Measurements from ENCODE around the gene PTPRG.

DNA sequence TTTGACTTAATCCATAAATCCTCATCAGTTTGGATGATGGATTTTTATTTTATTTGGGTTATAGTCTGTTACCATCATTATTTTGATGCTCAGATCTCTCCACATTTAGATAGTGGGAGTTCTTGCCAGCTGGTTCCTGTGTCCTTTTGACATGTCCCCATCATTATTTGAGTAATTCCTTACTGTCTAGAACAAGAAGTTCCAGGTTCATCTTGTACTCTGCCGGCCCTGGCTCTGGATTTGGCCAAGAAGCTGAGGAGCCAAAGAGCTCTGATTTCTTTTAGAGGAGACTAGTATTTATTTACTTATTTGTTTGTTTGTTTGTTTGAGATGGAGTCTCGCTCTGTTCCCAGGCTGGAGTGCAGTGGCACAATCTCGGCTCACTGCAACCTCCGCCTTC, 54.3 kb downstream of the PTPRG start:
- TF ChIP-seq, protein P1, sequence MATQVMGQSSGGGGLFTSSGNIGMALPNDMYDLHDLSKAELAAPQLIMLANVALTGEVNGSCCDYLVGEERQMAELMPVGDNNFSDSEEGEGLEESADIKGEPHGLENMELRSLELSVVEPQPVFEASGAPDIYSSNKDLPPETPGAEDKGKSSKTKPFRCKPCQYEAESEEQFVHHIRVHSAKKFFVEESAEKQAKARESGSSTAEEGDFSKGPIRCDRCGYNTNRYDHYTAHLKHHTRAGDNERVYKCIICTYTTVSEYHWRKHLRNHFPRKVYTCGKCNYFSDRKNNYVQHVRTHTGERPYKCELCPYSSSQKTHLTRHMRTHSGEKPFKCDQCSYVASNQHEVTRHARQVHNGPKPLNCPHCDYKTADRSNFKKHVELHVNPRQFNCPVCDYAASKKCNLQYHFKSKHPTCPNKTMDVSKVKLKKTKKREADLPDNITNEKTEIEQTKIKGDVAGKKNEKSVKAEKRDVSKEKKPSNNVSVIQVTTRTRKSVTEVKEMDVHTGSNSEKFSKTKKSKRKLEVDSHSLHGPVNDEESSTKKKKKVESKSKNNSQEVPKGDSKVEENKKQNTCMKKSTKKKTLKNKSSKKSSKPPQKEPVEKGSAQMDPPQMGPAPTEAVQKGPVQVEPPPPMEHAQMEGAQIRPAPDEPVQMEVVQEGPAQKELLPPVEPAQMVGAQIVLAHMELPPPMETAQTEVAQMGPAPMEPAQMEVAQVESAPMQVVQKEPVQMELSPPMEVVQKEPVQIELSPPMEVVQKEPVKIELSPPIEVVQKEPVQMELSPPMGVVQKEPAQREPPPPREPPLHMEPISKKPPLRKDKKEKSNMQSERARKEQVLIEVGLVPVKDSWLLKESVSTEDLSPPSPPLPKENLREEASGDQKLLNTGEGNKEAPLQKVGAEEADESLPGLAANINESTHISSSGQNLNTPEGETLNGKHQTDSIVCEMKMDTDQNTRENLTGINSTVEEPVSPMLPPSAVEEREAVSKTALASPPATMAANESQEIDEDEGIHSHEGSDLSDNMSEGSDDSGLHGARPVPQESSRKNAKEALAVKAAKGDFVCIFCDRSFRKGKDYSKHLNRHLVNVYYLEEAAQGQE (IDR thresholded peaks at IDR 0.05; ENCODE audit: unreplicated experiment) = no peak
- TF ChIP-seq POLR2AphosphoS5 (IDR thresholded peaks at IDR 0.05; ENCODE audit: low read depth) (no peak), EZH2 (IDR thresholded peaks at IDR 0.05; ENCODE audit: low read depth, unreplicated experiment) (no peak), JUNB (IDR thresholded peaks at IDR 0.05; ENCODE audit: unreplicated experiment) (no peak), EZH2phosphoT487 (IDR thresholded peaks at IDR 0.05; ENCODE audit: unreplicated experiment) (no peak)
- TF ChIP-seq, protein P2, sequence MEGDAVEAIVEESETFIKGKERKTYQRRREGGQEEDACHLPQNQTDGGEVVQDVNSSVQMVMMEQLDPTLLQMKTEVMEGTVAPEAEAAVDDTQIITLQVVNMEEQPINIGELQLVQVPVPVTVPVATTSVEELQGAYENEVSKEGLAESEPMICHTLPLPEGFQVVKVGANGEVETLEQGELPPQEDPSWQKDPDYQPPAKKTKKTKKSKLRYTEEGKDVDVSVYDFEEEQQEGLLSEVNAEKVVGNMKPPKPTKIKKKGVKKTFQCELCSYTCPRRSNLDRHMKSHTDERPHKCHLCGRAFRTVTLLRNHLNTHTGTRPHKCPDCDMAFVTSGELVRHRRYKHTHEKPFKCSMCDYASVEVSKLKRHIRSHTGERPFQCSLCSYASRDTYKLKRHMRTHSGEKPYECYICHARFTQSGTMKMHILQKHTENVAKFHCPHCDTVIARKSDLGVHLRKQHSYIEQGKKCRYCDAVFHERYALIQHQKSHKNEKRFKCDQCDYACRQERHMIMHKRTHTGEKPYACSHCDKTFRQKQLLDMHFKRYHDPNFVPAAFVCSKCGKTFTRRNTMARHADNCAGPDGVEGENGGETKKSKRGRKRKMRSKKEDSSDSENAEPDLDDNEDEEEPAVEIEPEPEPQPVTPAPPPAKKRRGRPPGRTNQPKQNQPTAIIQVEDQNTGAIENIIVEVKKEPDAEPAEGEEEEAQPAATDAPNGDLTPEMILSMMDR (conservative IDR thresholded peaks at IDR 0.05; ENCODE audit: low read depth in 2 of 2) = no peak

All from GM23338 (cell line).